Measurements from ENCODE around the gene GRIK5. TPM values are rescaled to one million over a fixed set of nuclear protein-coding genes. Genes with fewer than 3 reads are reported as not detected.
A peak's percentile ranks its signal among the peaks of the same experiment; 100 is the strongest.

The GRIK5 gene
- total RNA-seq, 1 donor = 0.18 TPM

- H3K4me3 ChIP-seq (ENCODE audit: low read depth, low read length) = no peak overlapping the region
- no peak for TF ChIP-seq CTCF (IDR thresholded peaks at IDR 0.05; ENCODE audit: insufficient read depth, low read length)
- DNase-seq (ENCODE audit: low read depth) = no peak
These were observed 1.0 kb downstream of the GRIK5 start for GRCh38 chr19:42068756-42069571.

DNA sequence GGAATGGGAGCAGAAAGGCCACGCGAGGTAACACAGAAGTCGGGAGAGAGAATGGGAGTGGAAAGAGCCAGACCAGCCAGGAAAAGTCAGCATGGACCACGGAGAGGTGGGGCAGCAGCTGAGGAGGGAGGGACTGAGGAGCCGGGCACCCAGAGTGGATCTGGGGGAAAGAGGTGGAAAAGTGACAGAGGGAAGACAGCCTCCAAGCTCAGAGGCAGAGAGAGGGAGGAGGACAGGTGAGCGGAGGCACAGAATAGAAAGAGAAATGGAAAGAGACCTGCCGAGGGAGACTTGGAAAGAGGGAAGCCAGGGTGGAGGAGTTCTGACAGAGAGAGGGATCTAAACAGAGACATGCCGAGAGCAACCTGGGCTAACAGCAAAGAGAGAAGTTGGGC is 1.6 kb downstream of the GRIK5 start:
- TF ChIP-seq CTCF (IDR thresholded peaks at IDR 0.05; ENCODE audit: insufficient read depth, low read length) = no peak
- no peak for DNase-seq (ENCODE audit: low read depth)
- no peak overlapping the region for H3K4me3 ChIP-seq (ENCODE audit: low read depth, low read length)

GRCh38 chr19:42067315-42067888 is 2.6 kb downstream of the GRIK5 start:
- H3K4me3 ChIP-seq (ENCODE audit: low read depth, low read length) = no peak overlapping the region
- no peak for DNase-seq (ENCODE audit: low read depth)
- TF ChIP-seq CTCF (IDR thresholded peaks at IDR 0.05; ENCODE audit: insufficient read depth, low read length) = no peak

DNA sequence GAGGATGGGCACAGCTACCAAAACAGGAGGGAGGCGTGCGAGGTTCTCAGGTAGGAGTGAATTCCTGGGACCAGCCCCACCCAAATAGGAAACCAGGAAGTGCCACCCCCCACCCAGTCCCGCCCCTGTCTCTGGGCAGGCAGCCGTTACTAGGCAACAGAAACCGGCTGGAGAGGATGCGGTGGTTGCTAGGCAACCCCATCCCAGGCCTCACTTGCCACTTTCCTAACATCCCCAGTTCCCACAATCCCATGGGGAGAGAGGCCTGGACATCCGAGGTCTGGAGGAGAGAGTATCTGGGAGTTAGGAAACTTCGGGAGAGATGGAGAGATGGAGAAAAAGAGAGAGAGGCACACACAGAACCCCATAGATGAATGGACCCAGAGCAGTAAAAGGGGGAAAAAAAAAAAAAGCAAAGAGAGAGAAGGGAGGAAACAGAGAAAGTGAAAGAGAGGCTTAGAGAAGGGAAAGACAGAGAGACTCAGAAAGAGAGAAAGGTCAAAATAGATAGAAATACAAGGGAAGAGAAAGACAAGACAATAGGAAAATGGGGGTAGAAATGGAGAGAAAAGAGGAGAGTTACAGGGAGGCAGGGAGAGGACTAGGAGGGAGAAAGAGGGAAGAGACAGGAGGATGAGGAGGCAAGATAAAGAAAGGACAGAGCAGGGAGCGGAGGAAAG is 3.8 kb downstream of the GRIK5 start:
- DNase-seq (ENCODE audit: low read depth) = peak; percentile 7

GRCh38 chr19:42065511-42065910 is 4.5 kb downstream of the GRIK5 start:
- H3K4me3 ChIP-seq (ENCODE audit: low read depth, low read length) = no peak overlapping the region
- no peak for DNase-seq (ENCODE audit: low read depth)
- TF ChIP-seq CTCF (IDR thresholded peaks at IDR 0.05; ENCODE audit: insufficient read depth, low read length) = no peak

More for the DNA sequence above, 3.8 kb downstream of the GRIK5 start:
- TF ChIP-seq CTCF (IDR thresholded peaks at IDR 0.05; ENCODE audit: insufficient read depth, low read length) = no peak
- no peak overlapping the region for H3K4me3 ChIP-seq (ENCODE audit: low read depth, low read length)

DNA sequence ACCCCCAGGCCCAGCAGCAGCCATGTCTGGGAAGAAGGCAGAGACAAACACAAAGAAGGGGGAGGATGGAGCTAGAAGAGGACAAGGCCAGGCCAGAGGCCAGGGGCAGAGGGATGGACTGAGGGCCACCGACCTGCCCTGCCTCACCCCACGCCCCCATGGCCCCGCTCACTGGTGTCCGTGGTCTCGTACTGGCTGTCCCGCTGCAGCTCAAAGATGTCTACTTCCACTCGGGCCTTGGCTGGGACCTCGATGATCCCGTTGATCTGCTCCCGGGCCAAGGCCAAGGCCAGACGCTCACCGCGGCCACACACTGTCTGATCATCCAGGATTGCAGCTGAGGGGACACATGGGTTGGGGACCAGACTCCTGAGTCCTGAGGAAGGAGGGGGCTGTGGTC is 5.0 kb downstream of the GRIK5 start:
- DNase-seq (ENCODE audit: low read depth) = no peak
- no peak overlapping the region for H3K4me3 ChIP-seq (ENCODE audit: low read depth, low read length)
- no peak for TF ChIP-seq CTCF (IDR thresholded peaks at IDR 0.05; ENCODE audit: insufficient read depth, low read length)
